Stimulated activated CD8-positive, alpha-beta memory T cell treated with anti-CD3 and anti-CD28 coated beads, Interleukin-15, amount 100 ng/mL, for 4 hours (primary cell): ENCODE data around the gene PPP1R15B.
"Not testable (repeated sequence)": the region's sequence is repeated elsewhere in the genome, so short reads cannot be mapped to it uniquely, and the experiment has no call there.

Source experiments
- DNase-seq, 2 donors: peaks; one replicate each; pipeline ENCODE4 v3.0.0-alpha.2; 2020; ENCODE audit warnings: low read depth in 2 of 2

Gene PPP1R15B

GRCh38 chr1:204443871-204444581, 32.4 kb upstream of the PPP1R15B start:
- no peak for DNase-seq

- DNase-seq: no peak
Observed at GRCh38 chr1:204443260-204443619, 31.6 kb upstream of the PPP1R15B start.

GRCh38 chr1:204442376-204443259, 31.0 kb upstream of the PPP1R15B start:
- no peak for DNase-seq

- no peak for DNase-seq
Observed at GRCh38 chr1:204441558-204441957, 29.9 kb upstream of the PPP1R15B start.

- no peak for DNase-seq
Observed at GRCh38 chr1:204439621-204440375, 28.2 kb upstream of the PPP1R15B start.

GRCh38 chr1:204438628-204439027, 27.0 kb upstream of the PPP1R15B start:
- DNase-seq: no peak

GRCh38 chr1:204437796-204438570, 26.4 kb upstream of the PPP1R15B start:
- no peak for DNase-seq

- no peak for DNase-seq
Observed at GRCh38 chr1:204435872-204436271, 24.3 kb upstream of the PPP1R15B start.

GRCh38 chr1:204435381-204435831, 23.8 kb upstream of the PPP1R15B start:
- no peak for DNase-seq

- no peak for DNase-seq
Observed at GRCh38 chr1:204434116-204434755, 22.6 kb upstream of the PPP1R15B start.

GRCh38 chr1:204432708-204433107, 21.1 kb upstream of the PPP1R15B start:
- no peak for DNase-seq

GRCh38 chr1:204431310-204432184, 19.9 kb upstream of the PPP1R15B start:
- peak; percentile 37 to 49 for DNase-seq

- DNase-seq: no peak
Observed at GRCh38 chr1:204429746-204430145, 18.1 kb upstream of the PPP1R15B start.

GRCh38 chr1:204426971-204427701, 15.5 kb upstream of the PPP1R15B start:
- DNase-seq: no peak

- no peak for DNase-seq
Observed at GRCh38 chr1:204426474-204426873, 14.9 kb upstream of the PPP1R15B start.

GRCh38 chr1:204426035-204426436, 14.4 kb upstream of the PPP1R15B start:
- no peak for DNase-seq

- DNase-seq: no peak
Observed at GRCh38 chr1:204424621-204425020, 13.0 kb upstream of the PPP1R15B start.

GRCh38 chr1:204422061-204422705, 10.6 kb upstream of the PPP1R15B start:
- not testable (repeated sequence) for DNase-seq

GRCh38 chr1:204421441-204421840, 9.8 kb upstream of the PPP1R15B start:
- DNase-seq: no peak
